SH-SY5Y (cell line): Measurements from ENCODE around the gene GPATCH4.

Source experiments
- GATA2 ChIP-seq: IDR thresholded peaks from 2 replicates; pipeline ENCODE4 v1.6.1; 2011; ENCODE audit warnings: mild to moderate bottlenecking, low read depth, low read length
- GATA3 ChIP-seq: IDR thresholded peaks from 2 replicates; pipeline ENCODE4 v1.6.1; 2011; ENCODE audit warnings: low read depth, mild to moderate bottlenecking, low read length, moderate library complexity

GPATCH4 gene

GRCh38 chr1:156592910-156593660 lies 8.2 kb downstream of the GPATCH4 start:
- TF ChIP-seq GATA2 (no peak), GATA3 (no peak)

- TF ChIP-seq GATA2 (no peak), GATA3 (no peak)
Observed at GRCh38 chr1:156592158-156592909, 8.9 kb downstream of the GPATCH4 start.

- TF ChIP-seq GATA3 (no peak), GATA2 (no peak; the same call in 1 of the 2 replicates)
Observed at GRCh38 chr1:156591432-156592157, 9.7 kb downstream of the GPATCH4 start, which contains the start of gene NAXE. Gene NAXE (plus strand): TSS chr1:156591776. CDS start chr1:156591805, 29 bp downstream.

- no peak for TF ChIP-seq GATA3
- no peak for TF ChIP-seq GATA2
Observed at GRCh38 chr1:156591181-156591431, 10.2 kb downstream of the GPATCH4 start.

GRCh38 chr1:156590326-156591180 lies 10.7 kb downstream of the GPATCH4 start:
- TF ChIP-seq GATA3 (no peak), GATA2 (no peak)

GRCh38 chr1:156589546-156589945 lies 11.7 kb downstream of the GPATCH4 start:
- TF ChIP-seq GATA3 (no peak), GATA2 (no peak)

GRCh38 chr1:156586892-156587477 lies 14.3 kb downstream of the GPATCH4 start:
- TF ChIP-seq GATA3 (no peak), GATA2 (no peak)

- TF ChIP-seq GATA2 (no peak), GATA3 (no peak)
Observed at GRCh38 chr1:156586323-156586722, 15.0 kb downstream of the GPATCH4 start.

- TF ChIP-seq GATA3: no peak
- TF ChIP-seq GATA2: no peak
Observed at GRCh38 chr1:156584813-156585212, 16.5 kb downstream of the GPATCH4 start.

GRCh38 chr1:156583821-156584622 lies 17.3 kb downstream of the GPATCH4 start:
- TF ChIP-seq GATA3 (no peak), GATA2 (no peak)

GRCh38 chr1:156582388-156583017 lies 18.8 kb downstream of the GPATCH4 start:
- TF ChIP-seq GATA3 (no peak), GATA2 (no peak)

- TF ChIP-seq GATA2 (no peak), GATA3 (no peak)
Observed at GRCh38 chr1:156581661-156582387, 19.5 kb downstream of the GPATCH4 start.
